H1 (cell line): ENCODE data around the gene POLR3A. TPM values are rescaled to one million over a fixed set of nuclear protein-coding genes. Genes with fewer than 3 reads are reported as not detected.

Experiments used
- ATF3 ChIP-seq: IDR thresholded peaks from 2 replicates; pipeline ENCODE4 v1.6.1; 2011; ENCODE audit warnings: low read depth, mild to moderate bottlenecking, low read length; ENCODE audit not compliant: insufficient read depth
- CHD1 ChIP-seq: IDR thresholded peaks from 2 replicates; pipeline ENCODE4 v1.6.1; 2012; ENCODE audit warnings: low read depth, low read length, improper control_type of control experiment
- CREB1 ChIP-seq: IDR thresholded peaks from 2 replicates; pipeline ENCODE4 v1.6.1; 2012; ENCODE audit warnings: inconsistent platforms
- CTCF ChIP-seq, 3 experiments: IDR thresholded peaks; 1 replicate in 2 of 3; 2 replicates in 1 of 3; pipeline versions ENCODE4 v1.5.1 to v1.6.1; 2011; ENCODE audit warnings: low read length in 3 of 3, mild to moderate bottlenecking in 3 of 3, inconsistent platforms in 2 of 3, low read depth in 1 of 3, moderate library complexity in 1 of 3; ENCODE audit not compliant: insufficient read depth in 1 of 3; ENCODE audit errors: control extremely low read depth in 1 of 3
- EGR1 ChIP-seq: IDR thresholded peaks from 2 replicates; pipeline ENCODE4 v1.6.1; 2011; ENCODE audit warnings: low read depth, low read length, borderline replicate concordance
- GABPA ChIP-seq: IDR thresholded peaks from 2 replicates; pipeline ENCODE4 v1.6.1; 2011; ENCODE audit warnings: mild to moderate bottlenecking, low read length, moderate library complexity, borderline replicate concordance; ENCODE audit not compliant: insufficient read depth
- GTF2F1 ChIP-seq: IDR thresholded peaks from 2 replicates; pipeline ENCODE4 v1.6.1; 2012; ENCODE audit warnings: low read depth, low read length, improper control_type of control experiment, borderline replicate concordance
- HDAC2 ChIP-seq, 2 experiments: fragments of 300-600 bp in 1 of 2; sonication (generic) in 1 of 2; IDR thresholded peaks; 2 replicates each; pipeline ENCODE4 v1.6.1; 2011 to 2012; ENCODE audit warnings: low read depth in 2 of 2, low read length in 2 of 2, mild to moderate bottlenecking in 2 of 2, moderate library complexity in 2 of 2, borderline replicate concordance in 1 of 2, inconsistent platforms in 1 of 2
- HDAC6 ChIP-seq: IDR thresholded peaks from one replicate; pipeline ENCODE4 v1.7.1; 2012; ENCODE audit warnings: low read depth, mild to moderate bottlenecking, inconsistent platforms, low read length, moderate library complexity
- KDM4A ChIP-seq: IDR thresholded peaks from one replicate; pipeline ENCODE4 v1.7.1; 2012; ENCODE audit warnings: low read depth, mild to moderate bottlenecking, moderate library complexity, low read length, inconsistent platforms; ENCODE audit not compliant: severe bottlenecking
- MAFK ChIP-seq: IDR thresholded peaks from 2 replicates; pipeline ENCODE4 v1.6.1; 2012; ENCODE audit warnings: low read depth, mild to moderate bottlenecking, improper control_type of control experiment, low read length
- NANOG ChIP-seq: IDR thresholded peaks from 2 replicates; pipeline ENCODE4 v1.6.1; 2011; ENCODE audit warnings: low read length, low read depth, mild to moderate bottlenecking, inconsistent platforms; ENCODE audit not compliant: insufficient read depth, poor library complexity, severe bottlenecking
- POU5F1 ChIP-seq: IDR thresholded peaks from 2 replicates; pipeline ENCODE4 v1.6.1; 2011; ENCODE audit warnings: low read depth, mild to moderate bottlenecking, low read length, moderate library complexity
- RBBP5 ChIP-seq: IDR thresholded peaks from 2 replicates; pipeline ENCODE4 v1.7.1; 2012; ENCODE audit warnings: low read depth, mild to moderate bottlenecking, inconsistent platforms, low read length, moderate library complexity, borderline replicate concordance
- SIN3A ChIP-seq, 2 experiments: IDR thresholded peaks in 1 of 2; conservative IDR thresholded peaks in 1 of 2; 2 replicates each; pipeline ENCODE4 v1.6.1; 2011 to 2012; ENCODE audit warnings: low read length in 2 of 2, improper control_type of control experiment in 1 of 2, low read depth in 1 of 2, mild to moderate bottlenecking in 1 of 2
- SIX5 ChIP-seq: IDR thresholded peaks from 2 replicates; pipeline ENCODE4 v1.6.1; 2011; ENCODE audit warnings: mild to moderate bottlenecking, low read depth, low read length
- SP1 ChIP-seq: IDR thresholded peaks from 2 replicates; pipeline ENCODE4 v1.6.1; 2011; ENCODE audit warnings: low read depth, low read length
- SP4 ChIP-seq: IDR thresholded peaks from 2 replicates; pipeline ENCODE4 v1.6.1; 2012; ENCODE audit warnings: low read length, inconsistent platforms
- SUZ12 ChIP-seq: fragments of 200-600 bp; sonication (generic); IDR thresholded peaks from 2 replicates; pipeline ENCODE4 v1.6.1; 2012; ENCODE audit warnings: mild to moderate bottlenecking, inconsistent platforms, low read length, moderate library complexity, mixed read lengths
- ZNF274 ChIP-seq: IDR thresholded peaks from 2 replicates; pipeline ENCODE4 v1.7.0; 2012; ENCODE audit warnings: low read length, borderline replicate concordance; ENCODE audit errors: extremely low read depth
- polyA plus RNA-seq, 7 experiments: library from polyadenylated mRNA; depleted of rRNA in 3 of 7; stranded (reverse) in 5 of 7; unstranded in 2 of 7; fragments of >200 nt in 5 of 7; fragments of 200-250 nt in 2 of 7; gene quantifications; 1 replicate in 5 of 7; 2 replicates in 1 of 7; 4 replicates in 1 of 7; pipeline versions ENCODE4 v1.2.1 to v1.2.3, GENCODE V29; 2011 to 2013; ENCODE audit warnings: missing spikeins in 2 of 7, mixed read lengths in 2 of 7
- total RNA-seq: library from RNA; stranded (reverse); fragmentation: NEBNext Ultra II Directional; extraction: Animal tissue kit (Norgen Biotek cat#: 25700); gene quantifications from 2 replicates; pipeline ENCODE4 v1.2.1, GENCODE V29; 2021

POLR3A gene
- total and polyA plus RNA-seq, 2 of the 8 experiments (the other 6 are each of a cell fraction or from before 2014, with no cell fraction given), result 11.3 to 38.6 TPM

GRCh38 chr10:78033637-78034470 is 4.5 kb upstream of the POLR3A start, which contains the start of gene RPS24 (continued):
- TF ChIP-seq SIX5 (no peak), HDAC2 (IDR thresholded peaks at IDR 0.05; ENCODE audit: borderline replicate concordance in 1 of 2, low read depth in 2 of 2, low read length in 2 of 2) (peak; percentile 58 to 95; a peak in 1 of 4 replicates), POU5F1 (no peak), RBBP5 (no peak), NANOG (peak; percentile 7), CHD1 (peak; percentile 21; the same call in 1 of the 2 replicates), CREB1 (peak; percentile 61), ZNF274 (no peak), GABPA (no peak), KDM4A (no peak), SUZ12 (no peak), CTCF (IDR thresholded peaks at IDR 0.05; ENCODE audit: control extremely low read depth in 1 of 3, insufficient read depth in 1 of 3, low read depth in 1 of 3, low read length in 3 of 3) (peak in 1 of 3 experiments; percentile 11; a peak in 1 of 4 replicates), SP1 (no peak), MAFK (no peak), SP4 (peak; percentile 94), EGR1 (peak; percentile 89; the same call in 1 of the 2 replicates), SIN3A (conservative IDR thresholded peaks at IDR 0.05 in 1 of 2, IDR thresholded peaks at IDR 0.05 in 1 of 2; ENCODE audit: low read depth in 1 of 2, low read length in 2 of 2) (peak; percentile 77 to 82; a peak in 2 of 4 replicates), GTF2F1 (peak; percentile 75; the same call in 1 of the 2 replicates), ATF3 (no peak), HDAC6 (no peak)
